ENCODE results near the gene DPP6.

Gene DPP6

DNA sequence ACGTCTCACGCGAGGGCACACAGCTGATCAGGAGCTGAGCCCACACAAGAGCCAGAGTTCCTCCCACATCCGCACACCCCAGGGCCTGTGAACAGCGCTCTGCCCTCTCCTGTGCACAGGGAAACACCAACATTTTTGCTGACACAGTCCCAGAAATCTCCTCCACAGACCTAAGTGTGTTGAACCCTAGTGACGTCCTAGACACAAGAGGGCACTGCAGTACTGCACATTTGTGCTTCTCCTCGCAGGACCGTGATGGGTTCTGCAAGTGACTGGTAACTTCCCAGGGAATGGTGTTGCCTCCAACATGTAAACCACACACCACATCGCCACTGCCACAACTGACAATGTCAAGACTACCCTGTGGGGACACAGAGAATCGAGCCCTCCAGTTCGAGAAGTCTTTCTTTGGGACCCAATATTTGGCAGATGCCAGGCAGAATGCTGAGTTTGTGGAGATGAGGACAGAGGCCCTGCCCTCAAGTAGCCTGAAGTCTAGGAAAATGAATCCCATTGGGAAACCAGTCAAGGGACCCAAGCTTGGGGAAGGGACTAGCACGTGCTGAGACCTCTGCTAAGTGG is 780.5 kb downstream of the DPP6 start:
- TF ChIP-seq TEAD4 (IDR thresholded peaks at IDR 0.05) (no peak), RAD21 (IDR thresholded peaks at IDR 0.05; ENCODE audit: low read depth) (peak; percentile 14; the same call in 1 of the 2 replicates)

DNA sequence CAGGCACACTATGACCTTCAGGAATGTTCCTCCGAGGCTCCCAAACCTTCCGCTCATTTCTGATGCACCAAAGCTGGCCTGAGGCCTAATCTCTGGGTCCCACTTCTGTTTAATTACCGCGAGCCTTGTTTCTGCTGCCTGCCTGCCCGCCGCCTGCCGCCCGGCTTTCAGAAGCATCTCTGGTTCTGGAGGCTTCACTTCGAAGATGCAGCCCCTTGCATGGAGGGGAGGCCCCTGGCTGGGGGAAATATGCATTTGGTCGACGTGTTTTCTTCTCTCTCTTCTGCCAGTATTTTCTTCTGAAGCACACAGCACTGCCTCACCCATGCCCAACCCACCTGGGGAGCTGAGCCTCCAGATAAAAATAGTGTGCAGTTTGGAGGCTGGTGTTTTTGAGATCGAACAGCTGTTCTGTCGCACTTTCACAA is 783.8 kb downstream of the DPP6 start:
- TF ChIP-seq CEBPB (IDR thresholded peaks at IDR 0.05), result no peak
- TF ChIP-seq RAD21 (IDR thresholded peaks at IDR 0.05; ENCODE audit: low read depth), result no peak
- TF ChIP-seq YY1 (IDR thresholded peaks at IDR 0.05; ENCODE audit: low read depth), result no peak
- TF ChIP-seq, protein P1, sequence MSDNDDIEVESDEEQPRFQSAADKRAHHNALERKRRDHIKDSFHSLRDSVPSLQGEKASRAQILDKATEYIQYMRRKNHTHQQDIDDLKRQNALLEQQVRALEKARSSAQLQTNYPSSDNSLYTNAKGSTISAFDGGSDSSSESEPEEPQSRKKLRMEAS (IDR thresholded peaks at IDR 0.05), result no peak

DNA sequence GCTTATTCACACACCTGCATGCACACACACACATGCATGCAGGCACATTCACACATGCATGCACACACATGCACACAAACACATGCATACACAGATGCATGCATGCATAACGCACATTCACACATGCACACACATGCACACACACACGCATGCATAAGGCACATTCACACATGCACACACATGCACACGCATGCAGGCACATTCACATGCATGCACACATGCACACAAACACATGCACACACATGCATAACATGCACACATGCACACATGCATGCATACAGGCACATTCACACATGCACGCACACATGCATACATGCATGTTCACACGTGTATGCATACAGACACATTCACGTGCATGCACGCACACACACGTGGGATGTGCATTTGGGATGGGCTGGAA is 784.9 kb downstream of the DPP6 start:
- TF ChIP-seq TAF1 (IDR thresholded peaks at IDR 0.05; ENCODE audit: low read depth) (no peak), ZBTB7A (IDR thresholded peaks at IDR 0.05; ENCODE audit: low read depth) (no peak), EP300 (IDR thresholded peaks at IDR 0.05; ENCODE audit: borderline replicate concordance) (no peak), YY1 (IDR thresholded peaks at IDR 0.05; ENCODE audit: low read depth) (no peak), RAD21 (IDR thresholded peaks at IDR 0.05; ENCODE audit: low read depth) (no peak), TCF12 (IDR thresholded peaks at IDR 0.05; ENCODE audit: low read depth) (no peak), EGR1 (IDR thresholded peaks at IDR 0.05) (no peak), TEAD4 (IDR thresholded peaks at IDR 0.05) (no peak), CEBPB (IDR thresholded peaks at IDR 0.05) (no peak), NFIC (IDR thresholded peaks at IDR 0.05) (no peak), CREB1 (IDR thresholded peaks at IDR 0.05; ENCODE audit: low read depth) (no peak), FOXM1 (IDR thresholded peaks at IDR 0.05; ENCODE audit: borderline replicate concordance, low read depth) (no peak)
- TF ChIP-seq, protein P2, sequence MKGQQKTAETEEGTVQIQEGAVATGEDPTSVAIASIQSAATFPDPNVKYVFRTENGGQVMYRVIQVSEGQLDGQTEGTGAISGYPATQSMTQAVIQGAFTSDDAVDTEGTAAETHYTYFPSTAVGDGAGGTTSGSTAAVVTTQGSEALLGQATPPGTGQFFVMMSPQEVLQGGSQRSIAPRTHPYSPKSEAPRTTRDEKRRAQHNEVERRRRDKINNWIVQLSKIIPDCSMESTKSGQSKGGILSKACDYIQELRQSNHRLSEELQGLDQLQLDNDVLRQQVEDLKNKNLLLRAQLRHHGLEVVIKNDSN (IDR thresholded peaks at IDR 0.05), result no peak
- TF ChIP-seq, protein P3, sequence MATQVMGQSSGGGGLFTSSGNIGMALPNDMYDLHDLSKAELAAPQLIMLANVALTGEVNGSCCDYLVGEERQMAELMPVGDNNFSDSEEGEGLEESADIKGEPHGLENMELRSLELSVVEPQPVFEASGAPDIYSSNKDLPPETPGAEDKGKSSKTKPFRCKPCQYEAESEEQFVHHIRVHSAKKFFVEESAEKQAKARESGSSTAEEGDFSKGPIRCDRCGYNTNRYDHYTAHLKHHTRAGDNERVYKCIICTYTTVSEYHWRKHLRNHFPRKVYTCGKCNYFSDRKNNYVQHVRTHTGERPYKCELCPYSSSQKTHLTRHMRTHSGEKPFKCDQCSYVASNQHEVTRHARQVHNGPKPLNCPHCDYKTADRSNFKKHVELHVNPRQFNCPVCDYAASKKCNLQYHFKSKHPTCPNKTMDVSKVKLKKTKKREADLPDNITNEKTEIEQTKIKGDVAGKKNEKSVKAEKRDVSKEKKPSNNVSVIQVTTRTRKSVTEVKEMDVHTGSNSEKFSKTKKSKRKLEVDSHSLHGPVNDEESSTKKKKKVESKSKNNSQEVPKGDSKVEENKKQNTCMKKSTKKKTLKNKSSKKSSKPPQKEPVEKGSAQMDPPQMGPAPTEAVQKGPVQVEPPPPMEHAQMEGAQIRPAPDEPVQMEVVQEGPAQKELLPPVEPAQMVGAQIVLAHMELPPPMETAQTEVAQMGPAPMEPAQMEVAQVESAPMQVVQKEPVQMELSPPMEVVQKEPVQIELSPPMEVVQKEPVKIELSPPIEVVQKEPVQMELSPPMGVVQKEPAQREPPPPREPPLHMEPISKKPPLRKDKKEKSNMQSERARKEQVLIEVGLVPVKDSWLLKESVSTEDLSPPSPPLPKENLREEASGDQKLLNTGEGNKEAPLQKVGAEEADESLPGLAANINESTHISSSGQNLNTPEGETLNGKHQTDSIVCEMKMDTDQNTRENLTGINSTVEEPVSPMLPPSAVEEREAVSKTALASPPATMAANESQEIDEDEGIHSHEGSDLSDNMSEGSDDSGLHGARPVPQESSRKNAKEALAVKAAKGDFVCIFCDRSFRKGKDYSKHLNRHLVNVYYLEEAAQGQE (IDR thresholded peaks at IDR 0.05; ENCODE audit: low read depth), result no peak
- TF ChIP-seq, protein P1 (IDR thresholded peaks at IDR 0.05), result no peak

DNA sequence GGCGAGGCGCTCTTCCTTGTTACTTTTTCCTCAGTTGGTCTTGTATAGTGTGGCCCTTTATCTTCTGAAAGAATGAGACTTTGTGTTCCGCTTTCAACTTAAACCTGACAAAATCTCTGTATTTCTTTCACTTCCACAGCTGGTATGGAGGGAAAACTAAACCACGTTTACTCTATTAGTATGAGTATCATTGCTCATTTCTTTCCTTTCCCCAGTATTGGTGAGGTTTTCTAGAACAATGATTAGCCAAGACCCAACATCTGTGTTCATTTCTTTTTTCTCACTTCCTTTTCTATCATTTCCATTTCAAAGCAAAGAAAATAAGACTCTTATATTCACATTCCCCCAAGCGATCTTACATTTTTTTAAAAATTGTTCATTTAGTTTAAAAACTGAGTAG is 785.4 kb downstream of the DPP6 start:
- TF ChIP-seq ZBTB7A (IDR thresholded peaks at IDR 0.05; ENCODE audit: low read depth) (no peak), TEAD4 (IDR thresholded peaks at IDR 0.05) (no peak), TCF12 (IDR thresholded peaks at IDR 0.05; ENCODE audit: low read depth) (no peak)
- TF ChIP-seq, protein P2 (IDR thresholded peaks at IDR 0.05), result no peak

DNA sequence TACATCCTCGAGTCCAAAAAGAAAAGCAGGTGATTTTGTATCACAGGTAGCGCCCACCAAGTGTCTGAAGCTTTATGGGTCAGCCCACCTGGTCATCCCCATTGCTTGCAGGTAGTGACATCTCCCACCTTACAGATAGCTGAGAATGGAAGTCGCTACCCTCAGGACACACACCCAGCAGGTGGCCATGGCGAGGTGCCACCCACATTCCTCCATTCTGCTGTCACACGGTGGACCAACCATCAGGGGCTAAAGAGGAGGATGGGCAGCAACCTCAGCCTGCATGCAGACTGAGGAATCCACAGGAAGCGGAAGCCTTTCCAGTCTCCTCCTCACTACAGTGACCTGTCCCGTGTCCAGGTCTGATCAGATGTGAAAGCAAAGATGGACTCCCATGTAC is 787.9 kb downstream of the DPP6 start:
- no peak for TF ChIP-seq TAF1 (IDR thresholded peaks at IDR 0.05; ENCODE audit: low read depth)

DNA sequence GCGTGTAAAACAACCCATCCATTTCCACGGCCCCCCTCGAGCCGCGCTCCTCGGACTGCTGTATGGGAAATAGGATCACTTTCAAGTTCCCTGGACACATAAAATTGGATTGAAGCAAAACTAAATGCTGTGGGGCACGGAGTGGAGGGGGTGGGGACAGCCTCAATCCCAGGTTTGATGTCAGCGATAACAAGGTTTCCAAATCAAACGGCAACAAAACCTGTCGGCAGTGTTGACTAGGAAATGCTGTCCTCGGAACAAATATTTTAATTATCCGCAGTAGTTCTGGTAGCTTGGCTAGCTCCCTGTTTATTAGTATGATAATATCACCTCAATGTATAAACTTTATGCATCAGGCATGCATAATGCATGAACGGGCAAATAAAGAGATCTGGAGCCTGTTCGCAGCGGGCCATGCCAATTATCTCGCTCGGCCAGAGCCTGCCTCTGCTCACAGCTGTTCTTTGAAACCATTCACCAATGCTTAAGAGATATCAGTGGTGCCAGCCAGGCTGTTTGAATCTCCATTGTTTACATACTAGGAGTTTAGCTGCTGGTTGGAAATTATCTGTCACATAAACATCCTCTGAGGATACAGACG is 789.6 kb downstream of the DPP6 start:
- TF ChIP-seq TAF1 (IDR thresholded peaks at IDR 0.05; ENCODE audit: low read depth) (no peak), TEAD4 (IDR thresholded peaks at IDR 0.05) (no peak)

DNA sequence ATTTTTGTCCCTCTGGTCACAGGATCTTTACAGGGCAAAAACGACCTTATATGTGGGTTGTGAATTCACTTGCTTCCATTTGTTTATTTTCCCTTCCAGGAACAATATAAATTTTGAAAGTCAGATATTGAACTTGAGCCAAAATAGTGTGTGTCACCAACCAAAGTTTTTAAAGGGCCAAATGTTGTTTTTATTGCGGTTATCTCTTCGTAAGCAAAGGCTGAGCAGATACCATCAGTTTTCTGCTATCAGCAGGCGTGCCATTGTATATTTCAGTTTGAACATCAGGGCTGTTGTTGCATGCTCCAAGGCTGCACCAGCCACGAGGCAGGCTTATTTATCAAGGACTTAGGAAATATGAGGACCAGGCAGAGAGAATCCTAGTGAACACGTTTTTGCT is 790.4 kb downstream of the DPP6 start:
- no peak for TF ChIP-seq TAF1 (IDR thresholded peaks at IDR 0.05; ENCODE audit: low read depth)
- TF ChIP-seq CREB1 (IDR thresholded peaks at IDR 0.05; ENCODE audit: low read depth), result no peak
- TF ChIP-seq FOXM1 (IDR thresholded peaks at IDR 0.05; ENCODE audit: borderline replicate concordance, low read depth), result no peak
- no peak for TF ChIP-seq YY1 (IDR thresholded peaks at IDR 0.05; ENCODE audit: low read depth)
- no peak for TF ChIP-seq ZBTB7A (IDR thresholded peaks at IDR 0.05; ENCODE audit: low read depth)

DNA sequence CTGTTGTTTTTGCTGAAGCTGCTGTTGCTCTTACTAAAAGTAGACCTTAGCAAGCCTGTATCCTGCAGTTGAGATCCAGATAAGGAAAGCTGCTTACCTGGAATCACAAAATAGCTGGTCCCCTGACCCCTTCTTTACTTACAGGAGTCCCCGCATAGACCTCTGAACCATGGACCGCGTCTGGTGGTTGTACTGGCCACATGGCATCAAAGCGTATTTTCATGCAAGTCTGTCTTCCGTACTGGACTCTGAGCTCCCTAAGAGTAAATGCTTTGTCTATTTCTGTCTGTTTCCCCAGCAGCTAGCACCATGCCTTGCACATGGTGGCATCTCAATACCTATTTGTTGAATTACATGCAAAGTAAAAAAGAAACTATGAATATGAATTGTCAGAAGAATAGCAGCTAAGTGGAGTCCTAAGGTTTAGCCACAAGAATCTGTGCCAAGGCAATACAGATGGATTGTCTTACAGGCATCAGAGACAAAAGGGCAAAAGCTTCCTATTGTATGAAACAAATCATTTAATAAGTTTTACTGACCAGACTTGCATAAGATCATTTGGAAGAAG is 791.6 kb downstream of the DPP6 start:
- no peak for TF ChIP-seq FOXM1 (IDR thresholded peaks at IDR 0.05; ENCODE audit: borderline replicate concordance, low read depth)
- TF ChIP-seq EP300 (IDR thresholded peaks at IDR 0.05; ENCODE audit: borderline replicate concordance), result no peak
- no peak for TF ChIP-seq CREB1 (IDR thresholded peaks at IDR 0.05; ENCODE audit: low read depth)
- TF ChIP-seq YY1 (IDR thresholded peaks at IDR 0.05; ENCODE audit: low read depth), result no peak
- TF ChIP-seq TEAD4 (IDR thresholded peaks at IDR 0.05), result no peak
- TF ChIP-seq TCF12 (IDR thresholded peaks at IDR 0.05; ENCODE audit: low read depth), result no peak
- TF ChIP-seq, protein P2 (IDR thresholded peaks at IDR 0.05), result no peak
- TF ChIP-seq EGR1 (IDR thresholded peaks at IDR 0.05), result no peak
- TF ChIP-seq, protein P1 (IDR thresholded peaks at IDR 0.05), result no peak

Measured in Ishikawa (cell line).